Retina (tissue), 1 donor: ENCODE results near the gene ATP13A4.
A peak's percentile ranks its signal among the peaks of the same experiment; 100 is the strongest.

Experiments used
- DNase-seq: peaks from one replicate; pipeline ENCODE4 v3.0.0-alpha.2; 2016

The ATP13A4 gene

GRCh38 chr3:193554811-193555210 lies at the start of gene ATP13A4:
ATP13A4 (minus strand) TSS chr3:193554895; CDS start chr3:193554799, 96 bp downstream.
- DNase-seq: peak; percentile 4

GRCh38 chr3:193599393-193599792 lies 44.7 kb upstream of the ATP13A4 start:
- no peak for DNase-seq

- DNase-seq: no peak
Observed at GRCh38 chr3:193598202-193598601, 43.5 kb upstream of the ATP13A4 start.

- no peak for DNase-seq
Observed at GRCh38 chr3:193595939-193596487, 41.3 kb upstream of the ATP13A4 start.

GRCh38 chr3:193594946-193595689 lies 40.4 kb upstream of the ATP13A4 start:
- DNase-seq: no peak

- DNase-seq: no peak
Observed at GRCh38 chr3:193593668-193594030, 39.0 kb upstream of the ATP13A4 start.

- peak; percentile 95 for DNase-seq
Observed at GRCh38 chr3:193592841-193593667, 38.4 kb upstream of the ATP13A4 start, which contains the start of gene OPA1. OPA1 (plus strand) TSS chr3:193593208; CDS start chr3:193593378, 170 bp downstream.

GRCh38 chr3:193590088-193590856 lies 35.6 kb upstream of the ATP13A4 start:
- DNase-seq: no peak

GRCh38 chr3:193589616-193590015 lies 34.9 kb upstream of the ATP13A4 start:
- DNase-seq: no peak

GRCh38 chr3:193589129-193589528 lies 34.4 kb upstream of the ATP13A4 start:
- no peak for DNase-seq

- no peak for DNase-seq
Observed at GRCh38 chr3:193586526-193586925, 31.8 kb upstream of the ATP13A4 start.

GRCh38 chr3:193585530-193585929 lies 30.8 kb upstream of the ATP13A4 start:
- no peak for DNase-seq

GRCh38 chr3:193574488-193575070 lies 19.9 kb upstream of the ATP13A4 start:
- no peak for DNase-seq

GRCh38 chr3:193573403-193574191 lies 18.9 kb upstream of the ATP13A4 start:
- no peak for DNase-seq

- peak; percentile 63 for DNase-seq
Observed at GRCh38 chr3:193572426-193572908, 17.8 kb upstream of the ATP13A4 start.

GRCh38 chr3:193569119-193569518 lies 14.4 kb upstream of the ATP13A4 start:
- DNase-seq: no peak

GRCh38 chr3:193564012-193564411 lies 9.3 kb upstream of the ATP13A4 start:
- DNase-seq: no peak

GRCh38 chr3:193563426-193563825 lies 8.7 kb upstream of the ATP13A4 start:
- no peak for DNase-seq

- DNase-seq: no peak
Observed at GRCh38 chr3:193560870-193561269, 6.2 kb upstream of the ATP13A4 start.

- DNase-seq: no peak
Observed at GRCh38 chr3:193560091-193560490, 5.4 kb upstream of the ATP13A4 start.

GRCh38 chr3:193559100-193559499 lies 4.4 kb upstream of the ATP13A4 start:
- no peak for DNase-seq

GRCh38 chr3:193556841-193557240 lies 2.1 kb upstream of the ATP13A4 start:
- no peak for DNase-seq
